Activated naive CD8-positive, alpha-beta T cell treated with anti-CD3 and anti-CD28 coated beads, Interleukin-2, amount 10 ng/mL, durations not matched to agents 7 days and 5 days (primary cell): ENCODE measurements around the gene SEMA5A. TPM values are rescaled to one million over a fixed set of nuclear protein-coding genes. Genes with fewer than 3 reads are reported as not detected.

Experiments used
- ATAC-seq: fragments of 150-1000 bp; cut with Tn5 transposase; one replicate; pipeline ENCODE4 v1.10.0; 2021; ENCODE audit warnings: low read depth, moderate library complexity
- POLR2A ChIA-PET: fragments of 350-600 bp; sonication (Branson Sonifier 250); formaldehyde crosslinking; loops from one replicate; lab custom pipeline; 2021; ENCODE audit warnings: antibody characterized with exemption; lab: Charles Lee
- DNase-seq: peaks from one replicate; pipeline ENCODE4 v3.0.0; 2021
- H3K27ac Mint-ChIP-seq: one replicate; pipeline ENCODE4 v1.8.0; 2022; ENCODE audit warnings: mild to moderate bottlenecking, mixed read lengths
- H3K27me3 Mint-ChIP-seq: one replicate; pipeline ENCODE4 v1.8.0; 2022; ENCODE audit warnings: mild to moderate bottlenecking, moderate library complexity, mixed read lengths
- H3K36me3 Mint-ChIP-seq: one replicate; pipeline ENCODE4 v1.8.0; 2021; ENCODE audit warnings: mild to moderate bottlenecking, mixed read lengths
- H3K4me1 Mint-ChIP-seq: one replicate; pipeline ENCODE4 v1.8.0; 2021; ENCODE audit warnings: mixed read lengths
- H3K4me3 Mint-ChIP-seq: one replicate; pipeline ENCODE4 v1.8.0; 2022; ENCODE audit warnings: mild to moderate bottlenecking, moderate library complexity, mixed read lengths
- H3K9me3 Mint-ChIP-seq: one replicate; pipeline ENCODE4 v1.8.0; 2021; ENCODE audit warnings: mixed read lengths
- total RNA-seq, 2 experiments: library from RNA; stranded (reverse); gene quantifications; one replicate each; pipeline ENCODE4 v1.2.3, GENCODE V29; 2021

The SEMA5A gene
- total RNA-seq, 2 experiments from 2014 or later: 0.03 to 0.14 TPM

GRCh38 chr5:9265441-9266287 lies 280.2 kb downstream of the SEMA5A start:
- peaks cover 2% of the 10 kb centered on the region for H3K9me3 Mint-ChIP-seq
- POLR2A ChIA-PET: no interaction called here
- no peaks in the 10 kb centered on the region for H3K27me3 Mint-ChIP-seq
- no peak for DNase-seq
- ATAC-seq: no peak
- no peak overlapping the region for H3K4me3 Mint-ChIP-seq
- H3K36me3 Mint-ChIP-seq: no peaks in the 10 kb centered on the region
- H3K27ac Mint-ChIP-seq: no peak overlapping the region
- H3K4me1 Mint-ChIP-seq: no peaks in the 10 kb centered on the region

DNA sequence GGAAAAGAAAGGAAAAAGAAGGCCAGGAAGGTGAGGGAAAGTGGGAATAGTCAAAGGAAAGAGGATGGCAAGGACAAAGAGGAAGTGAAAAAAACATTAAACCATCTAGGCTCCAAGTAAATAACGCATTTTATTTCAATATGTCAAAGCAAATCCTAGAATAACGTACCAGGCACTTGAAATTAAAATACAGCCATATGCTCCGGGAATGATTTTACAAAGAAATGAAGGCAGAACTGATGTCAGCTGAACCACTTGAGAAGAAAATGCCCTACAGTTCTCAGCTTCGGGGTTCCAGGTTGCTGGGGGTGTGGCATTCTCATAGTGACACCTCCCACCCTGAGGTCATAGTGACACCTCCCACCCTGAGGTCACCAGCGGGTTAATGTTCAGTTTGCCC lies 281.6 kb downstream of the SEMA5A start:
- no peak overlapping the region for H3K4me3 Mint-ChIP-seq
- no peaks in the 10 kb centered on the region for H3K27me3 Mint-ChIP-seq
- H3K9me3 Mint-ChIP-seq: peaks cover 2% of the 10 kb centered on the region
- no peak overlapping the region for H3K27ac Mint-ChIP-seq
- POLR2A ChIA-PET: no interaction called here
- ATAC-seq (no peak), DNase-seq (no peak)
- no peaks in the 10 kb centered on the region for H3K4me1 Mint-ChIP-seq
- no peaks in the 10 kb centered on the region for H3K36me3 Mint-ChIP-seq

DNA sequence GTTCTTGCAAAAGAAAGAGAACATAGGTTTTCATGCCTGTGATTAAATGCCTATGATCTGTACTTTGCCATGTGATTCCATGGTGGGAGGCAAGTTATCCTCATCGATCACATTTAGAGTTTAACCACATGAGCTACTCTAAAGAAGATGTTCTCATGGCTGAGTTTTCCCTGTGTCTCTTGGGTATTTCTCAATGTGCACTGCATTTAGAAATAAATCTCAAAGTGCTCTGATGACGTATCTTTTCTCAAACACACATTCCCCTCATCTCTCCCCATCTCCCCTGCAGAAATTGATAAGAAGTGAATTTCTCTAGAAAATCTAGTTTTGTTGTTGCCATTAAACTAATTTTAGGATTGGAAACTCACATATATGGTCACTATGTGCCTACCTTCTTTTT lies 282.2 kb downstream of the SEMA5A start:
- H3K36me3 Mint-ChIP-seq: no peaks in the 10 kb centered on the region
- H3K4me3 Mint-ChIP-seq: no peak overlapping the region
- POLR2A ChIA-PET: no interaction called here
- H3K27me3 Mint-ChIP-seq: no peaks in the 10 kb centered on the region
- no peak for DNase-seq
- ATAC-seq: no peak
- H3K27ac Mint-ChIP-seq: no peak overlapping the region
- H3K4me1 Mint-ChIP-seq: no peaks in the 10 kb centered on the region
- H3K9me3 Mint-ChIP-seq: peaks cover 2% of the 10 kb centered on the region

- Mint-ChIP-seq H3K4me3 (no peak overlapping the region), H3K27me3 (no peaks in the 10 kb centered on the region), H3K4me1 (no peaks in the 10 kb centered on the region), H3K9me3 (peaks cover 5% of the 10 kb centered on the region), H3K27ac (no peak overlapping the region), H3K36me3 (no peaks in the 10 kb centered on the region)
- DNase-seq (no peak), ATAC-seq (no peak)
- POLR2A ChIA-PET: no interaction called here
Measured at GRCh38 chr5:9251379-9251980, 294.4 kb downstream of the SEMA5A start.

GRCh38 chr5:9249231-9249630 lies 296.6 kb downstream of the SEMA5A start:
- Mint-ChIP-seq H3K36me3 (no peaks in the 10 kb centered on the region), H3K27me3 (no peaks in the 10 kb centered on the region), H3K4me3 (no peak overlapping the region), H3K9me3 (peaks cover 3% of the 10 kb centered on the region), H3K27ac (no peak overlapping the region), H3K4me1 (no peaks in the 10 kb centered on the region)
- DNase-seq: no peak
- POLR2A ChIA-PET: no interaction called here
- ATAC-seq: no peak

DNA sequence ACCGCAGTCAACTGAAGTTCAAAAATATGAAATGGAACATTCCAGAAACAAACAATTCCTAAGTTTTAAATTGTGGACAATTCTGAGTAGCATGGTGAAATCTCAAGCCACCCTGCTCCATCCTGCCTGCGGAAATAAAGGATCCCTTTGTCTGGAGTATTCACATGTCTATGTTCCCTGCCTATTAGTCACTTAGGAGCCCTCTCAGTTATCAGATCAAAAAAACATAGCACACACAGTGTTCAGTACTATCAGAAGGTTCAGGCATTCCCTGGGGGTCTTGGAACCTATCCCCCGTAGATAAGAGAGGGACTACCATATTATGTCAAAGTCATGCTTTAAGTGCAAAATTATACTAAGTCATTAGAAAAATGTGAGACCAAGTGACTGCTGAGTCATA lies 300.8 kb downstream of the SEMA5A start:
- Mint-ChIP-seq H3K4me3 (no peak overlapping the region), H3K9me3 (peaks cover 1% of the 10 kb centered on the region), H3K27me3 (peaks cover 2% of the 10 kb centered on the region), H3K36me3 (no peaks in the 10 kb centered on the region), H3K27ac (no peak overlapping the region), H3K4me1 (no peaks in the 10 kb centered on the region)
- POLR2A ChIA-PET: no interaction called here
- ATAC-seq: no peak
- DNase-seq: no peak

- Mint-ChIP-seq H3K4me3 (no peak overlapping the region), H3K4me1 (no peaks in the 10 kb centered on the region), H3K36me3 (no peaks in the 10 kb centered on the region), H3K27ac (no peak overlapping the region), H3K9me3 (peaks cover 1% of the 10 kb centered on the region), H3K27me3 (peaks cover 2% of the 10 kb centered on the region)
- ATAC-seq (no peak), DNase-seq (no peak)
- POLR2A ChIA-PET: no interaction called here
Measured at GRCh38 chr5:9244417-9244816, 301.5 kb downstream of the SEMA5A start.

DNA sequence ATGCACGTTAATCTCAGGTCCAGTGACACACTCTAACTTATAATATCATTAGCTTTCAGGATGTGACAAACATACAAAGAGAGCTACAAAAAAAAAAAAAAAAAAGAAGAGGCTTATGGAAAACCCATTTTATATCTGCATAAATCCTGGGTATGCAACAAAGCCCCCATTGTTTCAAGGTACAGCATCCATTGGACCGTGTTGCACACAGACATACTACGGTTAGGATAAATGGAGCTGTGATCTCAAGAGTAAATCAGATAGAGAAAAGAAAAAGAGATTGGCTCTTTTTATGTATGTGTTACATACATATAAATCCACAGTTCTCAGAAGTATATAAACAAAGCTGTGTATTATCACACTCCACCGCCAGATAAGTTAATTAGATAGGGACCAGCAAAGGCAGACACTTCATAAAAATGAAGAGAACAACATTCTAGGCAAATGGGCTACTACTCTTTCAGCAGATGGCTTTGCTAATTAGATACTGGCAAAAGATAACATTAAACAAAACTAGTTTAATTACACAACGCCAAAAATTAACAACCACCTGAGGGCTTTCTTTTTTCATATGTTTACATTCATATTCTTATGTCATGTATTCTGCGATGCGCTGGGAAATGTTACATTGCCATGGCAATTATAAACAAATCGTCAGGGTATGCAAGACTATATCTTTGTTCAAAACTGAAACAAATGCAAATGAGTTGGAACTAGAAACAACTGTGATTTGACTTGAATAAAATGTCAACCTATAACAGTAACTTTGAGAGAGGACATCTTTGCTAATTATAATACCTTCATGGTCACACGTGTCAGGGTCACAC lies 304.2 kb downstream of the SEMA5A start:
- Mint-ChIP-seq H3K4me3 (no peak overlapping the region), H3K9me3 (peaks cover 1% of the 10 kb centered on the region), H3K27me3 (peaks cover 2% of the 10 kb centered on the region), H3K36me3 (no peaks in the 10 kb centered on the region), H3K4me1 (no peaks in the 10 kb centered on the region), H3K27ac (no peak overlapping the region)
- POLR2A ChIA-PET: no interaction called here
- DNase-seq: no peak
- no peak for ATAC-seq

GRCh38 chr5:9240431-9240830 lies 305.4 kb downstream of the SEMA5A start:
- no peak for DNase-seq
- POLR2A ChIA-PET: no interaction called here
- Mint-ChIP-seq H3K4me1 (no peaks in the 10 kb centered on the region), H3K9me3 (peaks cover 2% of the 10 kb centered on the region), H3K27ac (no peak overlapping the region), H3K36me3 (no peaks in the 10 kb centered on the region), H3K27me3 (peaks cover 2% of the 10 kb centered on the region), H3K4me3 (no peak overlapping the region)
- no peak for ATAC-seq

DNA sequence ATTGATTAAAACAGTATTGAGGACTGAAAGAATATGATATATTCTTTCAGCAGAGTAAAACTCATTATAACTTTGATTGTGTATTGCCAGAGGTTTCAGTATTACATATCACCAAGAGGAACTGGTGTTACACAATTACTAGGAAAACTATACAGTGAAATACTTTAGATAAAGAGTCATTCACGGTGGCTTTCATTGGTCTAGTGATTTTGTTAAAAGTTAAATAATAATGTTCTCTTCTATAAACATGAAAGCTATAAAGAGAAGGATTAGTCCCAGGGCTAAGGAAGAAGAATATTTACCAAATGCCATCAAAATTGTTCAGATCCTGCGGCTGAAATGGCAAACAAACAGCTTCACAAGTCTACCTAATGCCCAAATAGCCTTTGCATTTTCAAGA lies 306.2 kb downstream of the SEMA5A start:
- peaks cover 1% of the 10 kb centered on the region for H3K9me3 Mint-ChIP-seq
- no peak overlapping the region for H3K4me3 Mint-ChIP-seq
- peaks cover 2% of the 10 kb centered on the region for H3K27me3 Mint-ChIP-seq
- DNase-seq (no peak), ATAC-seq (no peak)
- POLR2A ChIA-PET: no interaction called here
- H3K4me1 Mint-ChIP-seq: no peaks in the 10 kb centered on the region
- no peak overlapping the region for H3K27ac Mint-ChIP-seq
- no peaks in the 10 kb centered on the region for H3K36me3 Mint-ChIP-seq

- H3K27me3 Mint-ChIP-seq: peaks cover 2% of the 10 kb centered on the region
- no peaks in the 10 kb centered on the region for H3K36me3 Mint-ChIP-seq
- no peak overlapping the region for H3K4me3 Mint-ChIP-seq
- no peaks in the 10 kb centered on the region for H3K4me1 Mint-ChIP-seq
- POLR2A ChIA-PET: no interaction called here
- H3K27ac Mint-ChIP-seq: no peak overlapping the region
- H3K9me3 Mint-ChIP-seq: peaks cover 1% of the 10 kb centered on the region
- no peak for DNase-seq
- no peak for ATAC-seq
Measured at GRCh38 chr5:9239071-9239470, 306.8 kb downstream of the SEMA5A start.

- POLR2A ChIA-PET: no interaction called here
- no peaks in the 10 kb centered on the region for H3K27me3 Mint-ChIP-seq
- H3K9me3 Mint-ChIP-seq: peaks cover 4% of the 10 kb centered on the region
- DNase-seq (no peak), ATAC-seq (no peak)
- H3K4me3 Mint-ChIP-seq: no peak overlapping the region
- no peak overlapping the region for H3K27ac Mint-ChIP-seq
- no peaks in the 10 kb centered on the region for H3K4me1 Mint-ChIP-seq
- H3K36me3 Mint-ChIP-seq: no peaks in the 10 kb centered on the region
Measured at GRCh38 chr5:9233712-9234111, 312.2 kb downstream of the SEMA5A start.

DNA sequence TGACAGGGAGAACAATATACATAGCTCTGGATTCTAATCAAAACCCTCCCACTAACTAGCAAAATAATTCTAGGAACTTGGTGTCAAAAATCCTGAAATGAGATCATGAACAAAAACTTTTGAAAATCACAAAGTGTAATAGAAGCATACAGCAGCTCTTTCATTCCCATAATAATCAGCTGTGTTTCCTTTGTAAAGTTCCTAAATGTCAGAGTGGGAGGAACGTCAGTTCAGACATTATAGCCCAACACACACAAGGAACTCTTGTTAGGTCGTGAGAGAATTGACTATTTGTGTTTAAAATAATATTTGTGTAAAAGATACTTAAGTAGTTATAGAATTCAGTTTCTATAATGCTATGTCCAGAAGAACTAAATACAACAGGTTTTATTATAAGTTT lies 312.8 kb downstream of the SEMA5A start:
- no peaks in the 10 kb centered on the region for H3K27me3 Mint-ChIP-seq
- H3K4me1 Mint-ChIP-seq: no peaks in the 10 kb centered on the region
- POLR2A ChIA-PET: no interaction called here
- ATAC-seq (no peak), DNase-seq (no peak)
- H3K36me3 Mint-ChIP-seq: no peaks in the 10 kb centered on the region
- no peak overlapping the region for H3K27ac Mint-ChIP-seq
- H3K4me3 Mint-ChIP-seq: no peak overlapping the region
- H3K9me3 Mint-ChIP-seq: peaks cover 4% of the 10 kb centered on the region
